Keratinocyte (primary cell): Measurements from ENCODE around the gene USP20.

Experiments
- EZH2 ChIP-seq: IDR thresholded peaks from one replicate; pipeline ENCODE4 v1.6.1; 2012; ENCODE audit warnings: inconsistent platforms, mild to moderate bottlenecking, low read length, moderate library complexity
- TF ChIP-seq, protein P1 (sequence below), 3 experiments: IDR thresholded peaks in 1 of 3; conservative IDR thresholded peaks in 1 of 3; optimal IDR thresholded peaks in 1 of 3; 2 replicates in 2 of 3; 3 replicates in 1 of 3; pipeline versions ENCODE3 to v1.5.1; 2011; ENCODE audit warnings: low read length in 3 of 3, mild to moderate bottlenecking in 3 of 3, moderate library complexity in 2 of 3, control low read depth in 1 of 3, inconsistent platforms in 1 of 3; ENCODE audit not compliant: insufficient read depth in 2 of 3; ENCODE audit errors: extremely low read depth in 1 of 3

DNA sequence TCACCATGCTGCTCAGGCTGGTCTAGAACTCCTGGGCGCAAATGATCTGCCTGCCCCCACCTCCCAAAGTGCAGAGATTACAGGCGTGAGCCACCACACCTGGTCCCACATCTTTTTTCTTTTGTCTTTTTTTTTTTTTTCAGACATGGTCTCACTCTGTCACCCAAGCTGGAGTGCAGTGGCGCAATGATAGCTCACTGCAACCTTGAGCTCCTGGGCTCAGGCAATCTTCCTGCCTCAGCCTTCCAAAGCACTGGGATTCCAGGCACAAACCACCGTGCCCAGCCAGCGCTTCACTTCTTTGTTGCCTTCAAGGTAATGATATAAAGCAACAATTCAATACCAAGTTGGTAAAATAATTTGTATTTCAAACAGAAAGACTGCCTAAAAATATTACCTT is 78.8 kb downstream of the USP20 start:
- TF ChIP-seq, protein P1, sequence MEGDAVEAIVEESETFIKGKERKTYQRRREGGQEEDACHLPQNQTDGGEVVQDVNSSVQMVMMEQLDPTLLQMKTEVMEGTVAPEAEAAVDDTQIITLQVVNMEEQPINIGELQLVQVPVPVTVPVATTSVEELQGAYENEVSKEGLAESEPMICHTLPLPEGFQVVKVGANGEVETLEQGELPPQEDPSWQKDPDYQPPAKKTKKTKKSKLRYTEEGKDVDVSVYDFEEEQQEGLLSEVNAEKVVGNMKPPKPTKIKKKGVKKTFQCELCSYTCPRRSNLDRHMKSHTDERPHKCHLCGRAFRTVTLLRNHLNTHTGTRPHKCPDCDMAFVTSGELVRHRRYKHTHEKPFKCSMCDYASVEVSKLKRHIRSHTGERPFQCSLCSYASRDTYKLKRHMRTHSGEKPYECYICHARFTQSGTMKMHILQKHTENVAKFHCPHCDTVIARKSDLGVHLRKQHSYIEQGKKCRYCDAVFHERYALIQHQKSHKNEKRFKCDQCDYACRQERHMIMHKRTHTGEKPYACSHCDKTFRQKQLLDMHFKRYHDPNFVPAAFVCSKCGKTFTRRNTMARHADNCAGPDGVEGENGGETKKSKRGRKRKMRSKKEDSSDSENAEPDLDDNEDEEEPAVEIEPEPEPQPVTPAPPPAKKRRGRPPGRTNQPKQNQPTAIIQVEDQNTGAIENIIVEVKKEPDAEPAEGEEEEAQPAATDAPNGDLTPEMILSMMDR (optimal IDR thresholded peaks at IDR 0.05 in 1 of 3, IDR thresholded peaks at IDR 0.05 in 1 of 3, conservative IDR thresholded peaks at IDR 0.05 in 1 of 3; ENCODE audit: extremely low read depth in 1 of 3, insufficient read depth in 2 of 3, low read length in 3 of 3) = no peak
- no peak for TF ChIP-seq EZH2
